Right cardiac atrium (tissue), 5 donors: ENCODE results near the gene SLC2A9. TPM values are rescaled to one million over a fixed set of nuclear protein-coding genes. Genes with fewer than 3 reads are reported as not detected.

ENCODE experiments used
- ATAC-seq, 2 donors: fragments of 200-7000 bp; cut with Tn5 transposase; one replicate each; pipeline versions ENCODE4 v1.8.0 to v1.9.1; 2020; ENCODE audit warnings: moderate library complexity in 2 of 2, mild to moderate bottlenecking in 1 of 2
- DNase-seq, 3 donors: peaks; one replicate each; pipeline ENCODE4 v3.0.0-alpha.2; 2020
- H3K27ac ChIP-seq: one replicate; pipeline ENCODE4 v1.5.1; 2013; ENCODE audit warnings: mild to moderate bottlenecking, low read length, control low read depth, moderate library complexity
- H3K27me3 ChIP-seq: one replicate; pipeline ENCODE4 v1.6.1; 2013; ENCODE audit not compliant: control insufficient read depth, insufficient read depth
- H3K4me1 ChIP-seq: one replicate; pipeline ENCODE4 v1.6.1; 2013; ENCODE audit warnings: low read length; ENCODE audit not compliant: control insufficient read depth, insufficient read depth
- H3K4me3 ChIP-seq: one replicate; pipeline ENCODE4 v1.5.1; 2013; ENCODE audit warnings: low read length, control low read depth
- H3K9me3 ChIP-seq: one replicate; pipeline ENCODE4 v1.6.1; 2013; ENCODE audit warnings: low read length; ENCODE audit not compliant: control insufficient read depth
- WGBS: extraction: QIAGEN DNeasy Blood & Tissue Kit; methylation state at CpG from one replicate; pipeline ENCODE4 v1.1.7; 2013; 5-methylcytosine and 5-hydroxymethylcytosine counted together
- intact Hi-C, 4 donors: fragments of 100-400 bp; cut with DNase I; formaldehyde crosslinking; loops; one replicate each; pipeline versions ENCODE4 v1.11.0 to v1.14.0; 2022 to 2023
- polyA plus RNA-seq: library from polyadenylated mRNA; stranded (reverse); fragments of 200-250 nt; gene quantifications from one replicate; pipeline ENCODE4 v1.2.3, GENCODE V29; 2013
- total RNA-seq, 4 donors: library from RNA; stranded (reverse); fragmentation: NEBNext Ultra II Directional; extraction: Animal tissue kit (Norgen Biotek cat#: 25700); gene quantifications; one replicate each; pipeline ENCODE4 v1.2.1, GENCODE V29; 2021
- donor health status: healthy with polysubstance abuse.
- donor health status: DM: no; HTN: yes; CAD: no.
- donor health status: DM: no; HTN: no; CAD: no.
- donor health status: DM: no; HTN: yes; CAD: no; lungs with severe emphysema.
- donor health status: DM: yes; HTN: yes; CAD: no.

The SLC2A9 gene
- total and polyA plus RNA-seq, 5 donors: 5.1 to 18.7 (median 13.1) TPM

- Histone ChIP-seq H3K9me3 (no peaks in the 10 kb centered on the region), H3K27me3 (no peaks in the 10 kb centered on the region), H3K27ac (peak overlapping the region; percentile 90), H3K4me1 (peaks cover 22% of the 10 kb centered on the region), H3K4me3 (peak overlapping the region; percentile 35)
- DNase-seq (peak; percentile 99 to 100 (median 99)), ATAC-seq (peak; percentile 96 to 98)
- WGBS: 1% methylated on average over 52 of the region's 52 CpGs
- intact Hi-C loops: loop anchor here in 3 of 4 donors (2.0 to 10.0 kb wide), 5 partner anchors 44 to 314 kb away; no protein-coding TSS in a partner anchor
These were observed 2.4 kb downstream of the SLC2A9 start for GRCh38 chr4:10018818-10019461.

- H3K27me3 ChIP-seq: no peaks in the 10 kb centered on the region
- no peaks in the 10 kb centered on the region for H3K9me3 ChIP-seq
- no peak overlapping the region for H3K27ac ChIP-seq
- intact Hi-C loops: loop anchor here in 3 of 4 donors (10.0 kb wide), 3 partner anchors 48 to 312 kb away; no protein-coding TSS in a partner anchor
- DNase-seq (peak in 1 of 3 donors; percentile 40), ATAC-seq (no peak)
- H3K4me1 ChIP-seq: peaks cover 19% of the 10 kb centered on the region
- 91% methylated on average over 11 of the region's 11 CpGs for WGBS
- H3K4me3 ChIP-seq: no peak overlapping the region
These were observed 4.0 kb downstream of the SLC2A9 start for GRCh38 chr4:10017037-10017893.

- 79% methylated on average over 6 of the region's 6 CpGs for WGBS
- DNase-seq (no peak), ATAC-seq (no peak)
- H3K9me3 ChIP-seq: no peaks in the 10 kb centered on the region
- peaks cover 13% of the 10 kb centered on the region for H3K4me1 ChIP-seq
- intact Hi-C loops: loop anchor here in 3 of 4 donors (10.0 kb wide), 3 partner anchors 49 to 311 kb away; no protein-coding TSS in a partner anchor
- H3K27ac ChIP-seq: no peak overlapping the region
- no peak overlapping the region for H3K4me3 ChIP-seq
- no peaks in the 10 kb centered on the region for H3K27me3 ChIP-seq
These were observed 5.1 kb downstream of the SLC2A9 start for GRCh38 chr4:10016169-10016568.

- intact Hi-C loops: loop anchor here in 3 of 4 donors (10.0 kb wide), 3 partner anchors 50 to 310 kb away; no protein-coding TSS in a partner anchor
- Histone ChIP-seq H3K27ac (no peak overlapping the region), H3K27me3 (no peaks in the 10 kb centered on the region), H3K9me3 (no peaks in the 10 kb centered on the region), H3K4me1 (peaks cover 12% of the 10 kb centered on the region), H3K4me3 (no peak overlapping the region)
- WGBS: 54% methylated on average over 7 of the region's 7 CpGs
- ATAC-seq (no peak), DNase-seq (peak in 2 of 3 donors; percentile 66 to 69)
These were observed 6.0 kb downstream of the SLC2A9 start for GRCh38 chr4:10015140-10015753.

- H3K4me1 ChIP-seq: peaks cover 3% of the 10 kb centered on the region
- H3K27me3 ChIP-seq: no peaks in the 10 kb centered on the region
- peak in 2 of 3 donors; percentile 71 to 74 for DNase-seq
- H3K27ac ChIP-seq: no peak overlapping the region
- H3K9me3 ChIP-seq: no peaks in the 10 kb centered on the region
- H3K4me3 ChIP-seq: no peak overlapping the region
- peak; percentile 48 to 50 for ATAC-seq
- 77% methylated on average over 6 of the region's 6 CpGs for WGBS
- intact Hi-C loops: loop anchor here (2.0 to 10.0 kb wide), 6 partner anchors 51 to 309 kb away; no protein-coding TSS in a partner anchor
These were observed 7.6 kb downstream of the SLC2A9 start for GRCh38 chr4:10013722-10014121.

GRCh38 chr4:10011885-10012284 is 9.4 kb downstream of the SLC2A9 start:
- Histone ChIP-seq H3K4me3 (no peak overlapping the region), H3K4me1 (peaks cover 12% of the 10 kb centered on the region), H3K9me3 (no peaks in the 10 kb centered on the region), H3K27ac (no peak overlapping the region), H3K27me3 (no peaks in the 10 kb centered on the region)
- ATAC-seq (no peak), DNase-seq (no peak)
- intact Hi-C loops: loop anchor here (2.0 to 10.0 kb wide), 6 partner anchors 53 to 307 kb away; no protein-coding TSS in a partner anchor
- WGBS: 73% methylated on average over 3 of the region's 3 CpGs

GRCh38 chr4:10011277-10011676 is 10.0 kb downstream of the SLC2A9 start:
- peaks cover 16% of the 10 kb centered on the region for H3K4me1 ChIP-seq
- DNase-seq (no peak), ATAC-seq (no peak)
- no peak overlapping the region for H3K4me3 ChIP-seq
- 91% methylated on average over 1 of the region's 1 CpG for WGBS
- no peak overlapping the region for H3K27ac ChIP-seq
- no peaks in the 10 kb centered on the region for H3K9me3 ChIP-seq
- intact Hi-C loops: loop anchor here (5.0 to 10.0 kb wide), 5 partner anchors 54 to 306 kb away; no protein-coding TSS in a partner anchor
- H3K27me3 ChIP-seq: no peaks in the 10 kb centered on the region

- WGBS: 78% methylated on average over 3 of the region's 3 CpGs
- DNase-seq: no peak
- Histone ChIP-seq H3K4me1 (peaks cover 17% of the 10 kb centered on the region), H3K9me3 (no peaks in the 10 kb centered on the region), H3K4me3 (no peak overlapping the region), H3K27ac (no peak overlapping the region), H3K27me3 (no peaks in the 10 kb centered on the region)
- ATAC-seq: no peak
- intact Hi-C loops: loop anchor here (5.0 to 10.0 kb wide), 5 partner anchors 55 to 305 kb away; no protein-coding TSS in a partner anchor
These were observed 11.3 kb downstream of the SLC2A9 start for GRCh38 chr4:10009861-10010500.

GRCh38 chr4:10008609-10009005 is 12.7 kb downstream of the SLC2A9 start:
- no peak overlapping the region for H3K4me3 ChIP-seq
- H3K27ac ChIP-seq: no peak overlapping the region
- no peaks in the 10 kb centered on the region for H3K27me3 ChIP-seq
- intact Hi-C loops: no loop called here
- peaks cover 17% of the 10 kb centered on the region for H3K4me1 ChIP-seq
- 74% methylated on average over 3 of the region's 3 CpGs for WGBS
- H3K9me3 ChIP-seq: no peaks in the 10 kb centered on the region
- ATAC-seq (no peak), DNase-seq (no peak)
